T-helper 2 cell (primary cell): ENCODE measurements around the gene NCR2.

Experiments used
- DNase-seq, 5 experiments: peaks; one replicate each; pipeline versions ENCODE4 v3.0.0 to v3.0.0-alpha.2; 2012 to 2022

The NCR2 gene

DNA sequence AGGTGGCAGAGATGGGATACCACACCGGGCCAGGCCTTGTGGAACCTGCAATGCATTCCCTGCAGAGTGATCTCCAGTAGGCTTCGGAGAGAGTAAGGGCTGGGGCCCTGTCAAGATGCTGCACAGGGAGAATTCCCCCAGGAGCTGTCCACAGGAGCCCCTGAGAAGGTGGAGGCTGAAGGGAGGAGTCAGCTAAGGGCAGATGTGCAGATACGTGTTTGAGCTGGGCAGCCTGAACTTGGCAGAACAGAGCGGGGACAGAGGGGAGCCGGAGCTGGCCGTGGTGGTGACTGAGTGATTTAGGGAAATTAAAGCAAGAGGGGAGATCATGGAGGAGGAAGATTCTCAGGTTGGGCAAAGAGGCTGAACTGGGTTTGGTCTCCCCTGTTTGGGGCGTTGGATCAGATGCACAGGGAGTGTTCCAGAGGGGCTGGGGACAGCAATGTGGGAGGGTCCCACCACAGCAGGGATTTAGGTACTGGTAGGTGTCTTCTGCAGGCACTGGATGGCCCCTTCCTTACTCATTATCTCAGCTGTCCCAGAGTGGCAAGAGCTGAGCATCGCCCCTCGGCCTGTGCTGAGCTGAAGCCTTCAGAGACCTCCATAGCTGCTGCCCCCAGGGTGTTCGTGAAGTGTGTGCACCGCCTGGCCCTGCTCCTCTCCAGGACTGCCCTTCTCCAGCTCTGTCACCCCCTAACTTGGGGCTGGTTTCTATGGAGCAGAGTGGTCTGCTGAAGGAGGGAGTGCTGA is 3.8 kb upstream of the NCR2 start:
- no peak for DNase-seq

DNA sequence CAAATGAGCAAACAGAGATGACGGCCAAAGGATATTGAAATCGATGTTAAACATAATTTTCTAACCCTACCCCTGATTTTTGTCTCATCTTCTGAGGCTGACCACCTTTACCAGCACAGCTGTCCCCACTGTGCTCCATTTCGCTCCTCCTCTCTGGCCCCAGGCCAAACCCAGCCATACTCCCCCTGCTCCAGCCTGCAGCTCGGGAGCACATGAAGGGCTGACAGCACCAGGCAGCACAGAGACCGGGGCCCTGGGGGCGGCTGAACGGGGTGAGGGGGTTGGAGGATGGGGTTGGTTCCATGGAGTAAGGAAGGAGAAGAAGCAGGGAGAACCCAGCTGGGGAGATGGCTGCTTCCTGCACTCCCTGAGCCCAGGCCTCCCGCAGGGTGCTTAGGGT is 3.2 kb upstream of the NCR2 start:
- DNase-seq, result no peak

DNA sequence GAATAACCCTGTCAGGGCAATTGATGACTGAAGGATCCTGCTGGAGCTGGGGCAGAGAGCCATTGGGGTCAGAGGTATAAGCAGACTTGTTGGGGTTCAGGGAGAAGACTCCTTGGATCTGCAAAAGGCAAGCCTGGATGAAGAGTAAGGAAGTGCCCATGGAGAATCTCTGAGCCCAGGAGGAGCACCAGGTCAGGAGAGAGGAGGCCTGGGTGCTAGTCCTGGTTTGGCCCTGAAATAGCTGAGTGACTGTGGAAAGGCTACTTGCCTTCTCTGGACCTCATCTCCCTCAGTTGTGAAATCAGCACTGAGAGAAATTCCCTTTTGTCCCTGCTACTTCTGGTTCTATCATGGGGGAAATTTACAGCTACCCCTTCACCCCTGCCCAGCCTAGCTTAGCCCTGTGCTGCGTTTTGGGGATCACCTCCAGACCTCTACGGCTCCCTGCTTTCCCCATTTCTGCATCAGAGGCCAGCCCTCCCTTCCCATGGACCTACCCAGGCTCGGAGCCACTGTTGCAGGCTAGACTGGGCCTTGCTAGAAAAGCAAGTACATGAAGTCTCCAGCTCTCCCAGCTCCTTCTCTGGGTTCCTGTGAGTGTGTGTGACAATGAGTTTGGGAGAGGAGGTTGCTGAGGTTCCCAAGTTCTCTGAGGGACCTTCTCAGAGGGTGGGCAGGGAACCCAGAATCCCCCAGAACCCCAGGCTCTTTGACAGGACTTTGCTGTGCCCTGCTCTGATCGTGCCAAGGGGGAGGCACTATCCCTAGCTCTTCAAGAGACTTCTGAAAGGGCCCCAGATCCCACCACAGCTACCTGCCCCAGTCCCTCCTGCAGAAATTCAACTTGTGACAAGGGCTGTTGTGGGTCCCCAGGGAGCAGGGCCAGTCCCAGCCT is 2.3 kb upstream of the NCR2 start:
- no peak for DNase-seq

DNA sequence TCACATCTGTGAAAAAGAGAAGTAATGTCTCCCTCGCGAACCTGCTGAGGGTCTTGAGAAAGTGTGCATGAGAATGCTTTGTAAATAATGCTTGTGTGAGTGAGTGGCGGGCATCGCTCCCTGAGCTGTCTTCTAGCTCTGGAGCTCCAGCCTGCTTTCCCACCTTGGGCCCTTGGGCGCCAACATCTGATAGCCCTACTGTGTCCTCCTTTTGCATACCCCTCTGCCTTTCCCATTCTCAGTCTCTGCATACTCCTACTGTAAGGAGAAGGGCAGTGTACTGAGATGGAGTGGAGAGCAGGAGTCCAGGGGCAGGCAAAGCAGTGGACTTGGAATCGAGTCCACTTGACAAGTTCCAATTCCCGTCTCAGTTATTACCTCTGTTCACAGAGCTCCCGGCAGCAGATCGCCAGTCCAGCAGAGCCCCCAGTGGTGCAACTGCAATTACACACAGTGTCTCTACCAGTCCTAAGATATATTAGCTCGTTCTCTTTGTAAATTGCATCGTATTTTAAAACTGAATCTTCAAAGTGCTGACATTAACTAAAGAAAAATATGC is 847 bp upstream of the NCR2 start:
- no peak for DNase-seq

DNA sequence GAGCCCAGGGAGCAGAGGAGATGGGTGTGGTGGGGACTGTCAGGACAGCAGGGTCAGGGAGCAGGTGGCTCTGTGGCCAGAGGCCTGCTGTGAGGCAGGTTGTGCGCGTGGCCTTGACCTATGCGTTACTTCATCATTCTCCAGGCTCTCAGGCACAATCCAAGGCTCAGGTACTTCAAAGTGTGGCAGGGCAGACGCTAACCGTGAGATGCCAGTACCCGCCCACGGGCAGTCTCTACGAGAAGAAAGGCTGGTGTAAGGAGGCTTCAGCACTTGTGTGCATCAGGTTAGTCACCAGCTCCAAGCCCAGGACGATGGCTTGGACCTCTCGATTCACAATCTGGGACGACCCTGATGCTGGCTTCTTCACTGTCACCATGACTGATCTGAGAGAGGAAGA is 535 bp downstream of the NCR2 start:
- no peak for DNase-seq

DNA sequence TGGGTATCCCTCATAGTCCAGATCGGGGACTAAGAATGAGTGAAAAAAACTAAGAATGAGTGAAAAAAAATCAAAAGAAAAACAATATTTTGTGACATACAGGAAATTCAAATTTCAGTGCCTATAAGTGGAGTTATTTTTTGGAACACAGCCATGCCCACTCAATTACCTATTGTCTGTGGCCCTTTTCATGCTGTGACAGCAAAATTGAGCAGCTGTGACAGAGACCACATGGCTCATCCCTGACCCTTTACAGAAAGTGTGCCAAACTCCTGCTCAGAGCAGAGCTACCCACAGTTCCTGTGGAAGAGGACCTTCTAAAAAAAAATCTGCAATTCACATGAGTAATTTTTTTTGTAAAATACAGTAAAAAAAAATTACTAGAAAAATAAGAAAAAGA is 1.4 kb downstream of the NCR2 start:
- no peak for DNase-seq

DNA sequence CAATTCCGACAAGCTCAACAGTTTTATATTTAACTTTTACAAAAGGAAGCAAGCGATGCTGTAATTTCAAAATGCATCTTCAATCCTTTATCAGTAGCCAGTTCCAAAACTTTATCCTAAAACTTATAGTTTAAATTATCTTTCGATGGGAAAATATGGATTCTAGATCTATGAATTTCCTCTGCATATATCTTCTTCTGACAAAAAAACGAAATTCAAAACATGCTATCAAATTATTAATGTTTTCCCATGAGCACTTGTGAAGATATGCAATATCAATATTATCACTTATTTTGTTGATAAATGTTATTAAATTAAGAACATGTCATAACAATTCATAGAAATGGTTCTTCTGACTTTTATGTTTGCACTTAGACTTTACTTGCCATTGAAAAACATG is 2.3 kb downstream of the NCR2 start:
- DNase-seq, result no peak

DNA sequence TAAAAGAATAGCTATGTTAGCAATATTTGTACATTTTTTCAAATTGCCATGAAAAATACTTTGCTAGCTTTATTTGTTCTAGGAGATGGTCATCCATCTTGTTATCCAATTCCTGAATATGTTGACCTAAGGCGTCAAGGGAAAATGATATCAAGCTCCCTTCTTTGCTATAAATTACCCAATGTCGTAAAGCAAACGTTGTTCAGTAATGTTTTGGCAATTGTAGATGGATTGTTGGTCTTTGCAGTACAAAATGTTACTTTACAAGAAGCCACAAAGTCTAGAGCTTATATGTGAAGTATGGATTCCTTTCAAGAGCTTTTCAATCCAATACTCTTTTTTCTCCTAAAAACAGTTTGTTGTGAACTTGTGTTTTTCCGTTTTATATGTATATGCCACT is 3.3 kb downstream of the NCR2 start:
- DNase-seq, result no peak

DNA sequence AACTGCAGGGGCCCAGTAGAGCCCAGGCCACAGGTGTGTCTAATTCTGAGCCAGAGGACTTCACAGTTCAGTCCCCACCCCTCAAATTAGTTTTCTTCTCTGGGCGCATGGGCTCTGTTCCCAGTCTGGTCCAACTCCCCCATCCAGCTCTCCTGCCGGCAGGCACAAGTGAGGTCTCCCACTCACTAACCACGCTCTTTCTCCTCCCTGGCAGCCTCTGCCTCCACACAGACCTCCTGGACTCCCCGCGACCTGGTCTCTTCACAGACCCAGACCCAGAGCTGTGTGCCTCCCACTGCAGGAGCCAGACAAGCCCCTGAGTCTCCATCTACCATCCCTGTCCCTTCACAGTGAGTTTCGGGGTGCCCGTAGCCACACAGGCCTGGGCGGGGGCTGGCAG is 6.2 kb downstream of the NCR2 start:
- no peak for DNase-seq

DNA sequence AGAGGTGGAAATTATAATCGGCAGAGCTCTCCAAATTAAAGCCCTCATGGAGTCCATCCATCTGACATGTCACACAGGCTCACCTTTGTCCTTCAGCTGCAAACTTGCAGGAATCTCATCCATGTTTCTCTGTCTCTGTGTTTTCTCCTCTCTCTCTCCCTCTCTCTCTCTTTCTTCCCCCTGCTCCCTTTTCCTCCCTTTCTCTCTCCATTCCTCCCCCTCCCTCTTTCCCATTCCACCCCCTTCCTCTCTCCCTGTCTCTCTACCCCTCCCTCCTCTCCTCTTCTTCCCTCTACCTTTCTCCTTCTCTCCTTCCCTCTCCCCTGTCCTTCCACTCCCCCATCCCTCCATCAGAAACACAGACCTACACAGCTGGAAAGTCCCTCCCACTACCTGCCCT is 6.8 kb downstream of the NCR2 start:
- no peak for DNase-seq

DNA sequence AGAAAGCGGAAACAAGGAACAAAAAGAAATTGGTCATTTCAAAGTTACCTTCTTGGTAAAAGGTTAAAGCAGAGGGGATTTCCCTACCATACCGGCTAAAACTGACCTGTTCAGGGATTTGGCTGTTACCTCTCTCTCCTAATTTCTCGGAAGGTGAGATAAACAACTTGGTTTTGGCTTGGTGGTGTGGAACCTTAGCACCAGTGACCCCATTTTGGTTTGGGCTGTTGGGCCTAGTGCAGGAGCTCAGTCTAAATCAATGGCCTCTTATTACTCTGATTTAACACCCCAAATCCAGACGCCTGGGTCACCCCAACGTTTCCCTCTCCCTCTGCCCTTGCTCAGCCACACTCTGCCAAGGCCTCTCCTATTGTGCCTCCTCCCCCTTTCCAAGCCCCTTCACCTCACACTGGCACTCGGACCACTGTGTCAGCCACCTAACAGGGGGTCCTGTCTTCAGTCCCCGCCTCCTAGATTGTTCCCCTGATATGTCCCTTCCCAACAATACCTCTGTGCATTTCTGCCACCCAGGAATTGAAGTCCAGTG is 8.3 kb downstream of the NCR2 start:
- no peak for DNase-seq

DNA sequence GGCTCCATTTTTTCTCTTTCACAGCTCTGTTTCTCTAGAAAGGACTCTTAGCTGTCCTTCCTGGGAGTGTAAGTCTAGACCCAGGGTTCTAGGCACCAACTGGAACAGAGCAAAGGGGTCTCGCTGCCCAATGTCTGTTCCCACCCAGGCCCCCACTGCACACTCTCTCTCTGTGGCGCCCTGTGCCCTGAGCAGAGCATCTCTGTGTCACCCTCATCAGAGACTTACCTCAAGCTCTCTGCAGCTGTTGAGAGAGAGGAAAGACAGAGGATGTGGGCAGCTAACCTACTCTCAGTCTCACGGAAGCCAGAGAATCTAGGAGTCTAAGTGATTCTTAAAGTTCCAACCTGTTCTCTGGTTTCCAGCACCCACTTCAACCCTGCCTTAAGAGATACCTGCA is 9.5 kb downstream of the NCR2 start:
- peak in 2 of 5 experiments; percentile 64 to 87 for DNase-seq

DNA sequence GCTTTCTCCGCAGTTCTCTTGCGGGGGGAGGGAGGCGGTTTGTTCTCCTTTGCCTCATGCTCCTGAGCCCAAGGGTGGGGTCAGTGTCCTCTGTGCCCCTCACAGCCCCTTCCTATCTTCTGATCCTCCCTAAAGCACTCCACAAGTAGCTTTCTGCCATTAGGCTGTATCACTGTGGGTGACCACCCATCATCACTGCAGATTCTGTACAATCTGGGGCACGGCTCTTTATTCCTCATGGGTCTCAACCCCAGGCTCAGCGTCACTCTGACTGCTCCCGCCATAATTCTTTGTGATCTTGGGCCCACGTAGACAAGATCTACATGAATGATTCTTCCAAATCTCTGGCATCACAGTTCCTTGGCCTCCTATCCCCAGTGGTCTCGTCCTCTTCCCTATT is 10.5 kb downstream of the NCR2 start:
- no peak for DNase-seq

DNA sequence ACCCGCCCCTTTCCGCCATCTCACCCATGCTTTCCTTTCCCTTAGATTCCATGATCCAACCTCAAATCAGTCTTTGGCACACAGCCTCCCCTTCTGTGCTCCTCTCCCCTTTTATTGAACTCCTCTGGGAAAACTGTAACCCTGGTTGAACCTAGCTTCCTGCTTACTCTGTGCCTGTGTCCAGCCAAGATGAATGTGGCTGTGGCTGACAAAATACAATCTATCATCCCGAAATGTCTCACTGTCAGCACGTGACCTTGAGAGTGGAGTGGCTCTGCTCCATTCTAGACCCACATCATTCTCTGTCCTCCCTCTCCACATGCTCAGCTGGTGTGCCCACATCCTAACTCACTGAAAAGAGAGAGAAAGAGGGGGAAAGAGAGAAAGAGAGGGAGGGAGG is 11.0 kb downstream of the NCR2 start:
- DNase-seq, result no peak

DNA sequence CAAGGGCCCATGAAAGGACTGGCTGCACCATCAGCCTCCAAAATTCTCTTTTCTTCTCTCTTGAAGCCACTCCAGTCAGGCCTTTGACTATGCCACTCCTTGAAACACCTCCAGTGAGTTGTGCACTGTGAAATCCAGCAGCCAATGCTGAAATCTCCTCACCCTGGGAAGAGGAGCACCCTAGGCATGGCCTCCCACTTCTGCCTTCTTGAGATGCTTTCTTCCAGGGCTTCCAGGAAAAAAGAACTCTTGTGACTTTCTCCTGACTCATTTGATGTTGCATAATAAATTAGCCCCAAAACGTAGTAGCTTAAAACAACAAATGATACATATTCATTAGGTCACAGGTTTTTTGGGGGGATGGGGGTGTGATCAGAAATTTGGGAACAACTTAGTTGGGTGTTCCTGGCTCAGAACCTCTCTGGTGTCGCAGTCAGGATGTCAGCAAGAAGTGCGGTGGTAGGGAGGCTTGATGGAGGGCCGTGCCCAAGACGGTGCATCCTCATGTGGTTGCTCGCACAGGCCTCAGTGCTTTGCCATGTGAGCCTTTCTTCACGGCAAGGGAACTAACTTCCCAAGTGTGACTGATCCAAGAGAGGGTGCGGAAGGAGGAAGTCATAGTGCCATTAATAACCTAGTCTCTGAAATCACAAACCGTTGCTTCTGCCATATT is 12.1 kb downstream of the NCR2 start:
- DNase-seq, result no peak

DNA sequence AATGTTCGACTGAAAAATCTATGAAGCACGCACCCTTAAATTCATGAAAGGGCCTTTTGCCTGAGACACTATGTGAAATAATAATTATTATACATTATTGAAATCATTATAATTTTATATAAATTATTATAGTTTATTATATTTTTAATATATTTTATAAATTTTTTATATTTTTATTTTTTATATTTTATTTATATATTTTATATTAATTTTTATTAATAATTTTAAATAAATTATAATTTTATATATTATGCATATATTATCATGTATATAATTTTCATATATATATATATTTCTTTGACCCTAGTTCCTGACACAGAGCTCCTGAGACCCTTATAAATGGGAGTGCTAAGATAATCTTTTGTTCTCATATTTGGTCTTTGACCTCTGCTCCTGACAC is 13.5 kb downstream of the NCR2 start:
- no peak for DNase-seq

DNA sequence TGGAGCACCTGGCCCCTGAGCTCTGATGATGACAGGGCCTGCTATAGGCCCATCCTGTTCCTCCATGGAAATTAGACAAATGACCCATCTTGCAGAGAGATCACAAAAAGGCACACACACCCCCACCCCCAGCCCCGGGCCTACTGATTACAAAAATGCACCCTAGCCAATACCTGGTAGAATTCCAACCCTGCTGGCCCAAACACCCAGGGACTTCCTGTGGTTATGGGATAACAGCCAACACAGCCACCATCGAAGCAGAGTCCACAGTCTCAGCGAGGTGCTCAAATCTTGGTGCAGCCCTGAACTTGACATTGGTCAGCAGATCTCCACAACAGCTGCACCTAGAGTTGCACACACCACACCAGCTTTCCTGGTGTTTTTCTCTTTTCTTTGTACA is 17.0 kb downstream of the NCR2 start:
- no peak for DNase-seq

DNA sequence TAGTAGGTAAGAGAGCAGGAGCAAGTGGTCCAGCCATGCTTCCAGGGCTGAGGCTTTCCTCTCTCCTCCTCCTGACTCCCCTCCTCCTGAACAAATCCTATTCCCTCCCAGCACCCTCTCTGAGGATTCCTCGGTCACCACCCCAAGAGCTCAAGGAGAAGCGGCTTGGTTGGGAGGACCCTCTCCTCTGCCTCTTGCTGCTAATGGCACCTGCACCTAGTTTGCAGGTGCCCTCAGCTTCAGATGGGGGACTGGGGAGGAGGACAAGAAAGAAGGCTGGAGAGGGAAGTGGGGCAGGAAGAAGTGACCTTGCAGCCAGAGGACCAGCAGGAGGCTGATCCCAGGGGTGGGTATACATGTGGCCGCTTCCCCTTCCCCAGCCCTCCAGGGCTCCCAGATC is 17.5 kb downstream of the NCR2 start:
- no peak for DNase-seq

DNA sequence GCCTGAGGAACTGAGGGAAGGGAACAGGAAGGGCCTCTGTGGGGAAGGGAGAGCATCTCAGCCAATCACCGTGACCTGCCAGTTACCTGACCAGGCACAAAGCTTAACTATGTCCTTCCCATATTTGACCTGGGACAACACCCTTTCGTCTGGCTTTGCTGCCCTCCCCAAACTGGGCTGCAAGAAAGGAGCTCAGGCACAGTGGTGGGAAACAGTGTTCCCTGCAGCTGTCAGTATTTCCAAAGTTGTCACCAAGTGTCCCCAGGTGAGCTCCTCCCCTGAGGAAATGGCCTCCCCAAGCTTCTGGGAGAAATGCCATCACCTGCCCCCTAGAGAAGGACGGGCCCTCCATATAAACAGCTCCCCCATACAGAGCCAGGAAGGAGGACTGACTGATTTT is 17.9 kb downstream of the NCR2 start:
- no peak for DNase-seq

DNA sequence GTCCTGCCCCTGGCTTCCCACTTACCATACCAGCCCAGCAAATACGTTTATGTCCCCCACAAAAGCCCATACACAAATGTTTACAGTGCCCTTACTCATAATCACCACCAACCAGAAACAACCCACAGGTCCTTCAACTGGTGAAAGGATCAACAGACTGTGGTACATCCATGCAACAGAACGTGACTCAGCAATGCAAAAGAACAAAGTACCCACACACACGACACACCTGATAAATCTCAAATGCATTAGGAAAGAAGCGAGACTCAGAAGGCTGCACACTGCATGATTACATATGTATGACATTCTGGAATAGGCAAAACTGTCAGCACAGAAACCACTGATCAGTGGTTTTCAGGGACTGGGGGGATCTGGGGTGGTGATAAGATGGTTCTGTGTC is 20.5 kb downstream of the NCR2 start:
- no peak for DNase-seq

DNA sequence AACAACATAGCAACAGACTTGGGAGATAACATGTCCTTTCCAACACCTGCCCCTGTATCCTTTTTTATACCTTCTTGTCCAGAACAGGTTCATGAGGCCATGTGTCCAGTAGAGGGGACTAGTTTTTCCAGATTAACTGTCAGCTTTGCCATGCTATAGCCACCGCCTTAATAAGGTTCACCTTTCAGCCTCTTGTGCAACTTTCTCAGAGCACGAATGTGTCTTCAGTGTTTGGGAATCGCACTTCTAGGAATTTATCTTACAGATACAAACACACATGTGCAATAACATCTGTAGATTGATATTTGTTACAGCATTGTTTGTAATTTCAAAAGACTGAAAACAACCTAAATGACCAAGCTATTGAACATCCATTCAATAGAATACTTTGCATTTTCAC is 21.4 kb downstream of the NCR2 start:
- DNase-seq, result no peak

DNA sequence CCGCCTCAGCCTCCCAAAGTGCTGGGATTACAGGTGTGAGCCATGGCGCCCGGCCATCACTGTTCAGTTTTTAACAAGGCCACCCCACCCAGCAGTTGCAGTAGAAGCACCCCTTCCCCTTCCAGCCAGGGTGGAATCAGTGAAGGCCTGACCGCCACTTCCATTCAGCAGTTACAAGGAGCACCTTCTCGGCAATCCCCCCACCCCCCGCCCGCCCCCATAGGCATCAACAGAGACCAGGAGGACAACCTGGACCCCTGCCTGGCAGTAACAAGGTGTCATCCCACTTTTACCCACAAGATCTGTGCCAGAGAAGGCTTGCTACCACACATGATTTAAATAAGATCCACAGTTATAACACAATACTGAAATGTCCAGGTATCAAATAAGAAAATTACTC is 23.1 kb downstream of the NCR2 start:
- no peak for DNase-seq
